ENCODE data around the gene SEC31A. TPM values are rescaled to one million over a fixed set of nuclear protein-coding genes. Genes with fewer than 3 reads are reported as not detected.
"Not testable (repeated sequence)": the region's sequence is repeated elsewhere in the genome, so short reads cannot be mapped to it uniquely, and the experiment has no call there.

SEC31A gene
- total RNA-seq, 4 donors from 2014 or later: 95.2 to 112 (median 105) TPM

- H3K36me3 ChIP-seq: peaks cover 0 to 89% of the 10 kb centered on the region in 2 donors
- H3K9me3 ChIP-seq: no peaks in the 10 kb centered on the region
- H3K27ac ChIP-seq: no peak overlapping the region
- peaks cover 0 to 4% of the 10 kb centered on the region in 2 donors for H3K4me1 ChIP-seq
- in situ Hi-C loops (cut with MboI; ENCODE audit: low sequenced_read_pairs in 4 of 4): loop anchor here in 2 of 4 donors (25.0 kb wide), 2 partner anchors 573 to 598 kb away; partner anchors contain the start of genes HELQ (in 1 of the 2) and MRPS18C (in 1 of the 2)
- DNase-seq (no peak), ATAC-seq (no peak)
- intact Hi-C loops (cut with DNase I; ENCODE audit: low total_unique reads): no loop called here
- no peak for TF ChIP-seq POLR2A (IDR thresholded peaks at IDR 0.05)
- TF ChIP-seq CTCF (IDR thresholded peaks at IDR 0.05 in 4 of 5, conservative IDR thresholded peaks at IDR 0.05 in 1 of 5): no peak
- no peaks in the 10 kb centered on the region for H3K27me3 ChIP-seq
- no peak overlapping the region for H3K4me3 ChIP-seq
Measured at GRCh38 chr4:82864336-82864979, 26.5 kb downstream of the SEC31A start.

- DNase-seq: no peak
- intact Hi-C loops (cut with DNase I; ENCODE audit: low total_unique reads): no loop called here
- in situ Hi-C loops (cut with MboI; ENCODE audit: low sequenced_read_pairs in 4 of 4): loop anchor here in 2 of 4 donors (25.0 kb wide), 2 partner anchors 576 to 601 kb away; partner anchors contain the start of genes HELQ (in 1 of the 2) and MRPS18C (in 1 of the 2)
- peaks cover 0 to 76% of the 10 kb centered on the region in 2 donors for H3K36me3 ChIP-seq
- peaks cover 0 to 4% of the 10 kb centered on the region in 2 donors for H3K4me1 ChIP-seq
- no peak for ATAC-seq
- H3K9me3 ChIP-seq: no peaks in the 10 kb centered on the region
- TF ChIP-seq CTCF (IDR thresholded peaks at IDR 0.05 in 4 of 5, conservative IDR thresholded peaks at IDR 0.05 in 1 of 5) (no peak), POLR2A (IDR thresholded peaks at IDR 0.05) (no peak)
- H3K27me3 ChIP-seq: no peaks in the 10 kb centered on the region
- no peak overlapping the region for H3K27ac ChIP-seq
- H3K4me3 ChIP-seq: no peak overlapping the region
Measured at GRCh38 chr4:82861529-82861928, 29.4 kb downstream of the SEC31A start.

- in situ Hi-C loops (cut with MboI; ENCODE audit: low sequenced_read_pairs in 4 of 4): loop anchor here in 2 of 4 donors (25.0 kb wide), 2 partner anchors 577 to 602 kb away; partner anchors contain the start of genes HELQ (in 1 of the 2) and MRPS18C (in 1 of the 2)
- DNase-seq; H3K27ac ChIP-seq; H3K4me1 ChIP-seq; H3K27me3 ChIP-seq; intact Hi-C loops (cut with DNase I; ENCODE audit: low total_unique reads); H3K9me3 ChIP-seq; ATAC-seq; H3K4me3 ChIP-seq: not testable (repeated sequence)
- H3K36me3 ChIP-seq: peaks cover 0 to 76% of the 10 kb centered on the region in 2 donors
Measured at GRCh38 chr4:82860487-82860886, 30.5 kb downstream of the SEC31A start.

GRCh38 chr4:82852751-82853285 lies 38.1 kb downstream of the SEC31A start:
- in situ Hi-C loops (cut with MboI; ENCODE audit: low sequenced_read_pairs in 4 of 4): loop anchor here in 2 of 4 donors (25.0 kb wide), 2 partner anchors 584 to 609 kb away; partner anchors contain the start of genes HELQ (in 1 of the 2) and MRPS18C (in 1 of the 2)
- ATAC-seq (no peak), DNase-seq (no peak)

More at GRCh38 chr4:82852751-82853285, 38.1 kb downstream of the SEC31A start:
- Histone ChIP-seq H3K4me3 (no peak overlapping the region), H3K4me1 (no peaks in the 10 kb centered on the region), H3K27ac (no peak overlapping the region), H3K9me3 (no peaks in the 10 kb centered on the region), H3K27me3 (no peaks in the 10 kb centered on the region), H3K36me3 (peaks cover 0 to 100% of the 10 kb centered on the region in 2 donors)
- TF ChIP-seq POLR2A (IDR thresholded peaks at IDR 0.05) (no peak), CTCF (IDR thresholded peaks at IDR 0.05 in 4 of 5, conservative IDR thresholded peaks at IDR 0.05 in 1 of 5) (no peak)
- intact Hi-C loops (cut with DNase I; ENCODE audit: low total_unique reads): no loop called here
